Naive thymus-derived CD4-positive, alpha-beta T cell (primary cell): ENCODE measurements around the gene PHACTR1. TPM values are rescaled to one million over a fixed set of nuclear protein-coding genes. Genes with fewer than 3 reads are reported as not detected.
"Not testable (repeated sequence)": the region's sequence is repeated elsewhere in the genome, so short reads cannot be mapped to it uniquely, and the experiment has no call there.

Source experiments
- ATAC-seq: fragments of 150-1000 bp; cut with Tn5 transposase; 2 replicates; pipeline ENCODE4 v1.10.0; 2021; ENCODE audit warnings: mild to moderate bottlenecking, moderate library complexity
- CTCF ChIA-PET: fragments of 350-600 bp; sonication (Branson Sonifier 250); formaldehyde crosslinking; loops from one replicate; lab custom pipeline; 2021; ENCODE audit warnings: antibody characterized with exemption; lab: Charles Lee
- POLR2A ChIA-PET: fragments of 350-600 bp; sonication (Branson Sonifier 250); formaldehyde crosslinking; loops from one replicate; lab custom pipeline; 2021; ENCODE audit warnings: antibody characterized with exemption, inconsistent platforms; lab: Charles Lee
- DNase-seq, 9 donors: peaks; one replicate each; pipeline versions ENCODE4 v3.0.0 to v3.0.0-alpha.2; 2020 to 2022; ENCODE audit warnings: mixed read lengths in 1 of 9
- H3K27ac ChIP-seq: one replicate; pipeline ENCODE4 v1.7.0; 2013; ENCODE audit warnings: mild to moderate bottlenecking, low read depth, low read length, moderate library complexity
- H3K27me3 ChIP-seq, 2 donors: one replicate each; pipeline ENCODE4 v1.7.0; 2013; ENCODE audit warnings: low read length in 2 of 2, mild to moderate bottlenecking in 2 of 2, moderate library complexity in 2 of 2; ENCODE audit not compliant: control insufficient read depth in 2 of 2, insufficient read depth in 2 of 2
- H3K36me3 ChIP-seq, 3 experiments: 1 replicate in 2 of 3; 2 replicates in 1 of 3; pipeline ENCODE4 v1.7.0; 2013; ENCODE audit warnings: low read length in 3 of 3, mild to moderate bottlenecking in 3 of 3, moderate library complexity in 1 of 3; ENCODE audit not compliant: insufficient read depth in 3 of 3, control insufficient read depth in 2 of 3
- H3K4me1 ChIP-seq, 2 donors: one replicate each; pipeline ENCODE4 v1.7.0; 2013; ENCODE audit warnings: low read length in 2 of 2, mild to moderate bottlenecking in 2 of 2, moderate library complexity in 1 of 2; ENCODE audit not compliant: control insufficient read depth in 2 of 2, insufficient read depth in 2 of 2
- H3K4me3 ChIP-seq: 2 replicates; pipeline ENCODE4 v1.7.0; 2013; ENCODE audit warnings: mild to moderate bottlenecking, low read length
- H3K9me3 ChIP-seq, 3 experiments: 1 replicate in 2 of 3; 2 replicates in 1 of 3; pipeline ENCODE4 v1.7.0; 2013; ENCODE audit warnings: low read length in 3 of 3; ENCODE audit not compliant: control insufficient read depth in 2 of 3
- H3K27ac Mint-ChIP-seq, 9 donors: one replicate each; pipeline ENCODE4 v1.8.0; 2020 to 2022; ENCODE audit warnings: mixed read lengths in 9 of 9, mild to moderate bottlenecking in 8 of 9, moderate library complexity in 5 of 9, inconsistent platforms in 2 of 9
- H3K27me3 Mint-ChIP-seq, 5 donors: one replicate each; pipeline ENCODE4 v1.8.0; 2021 to 2022; ENCODE audit warnings: mixed read lengths in 5 of 5, mild to moderate bottlenecking in 1 of 5
- H3K36me3 Mint-ChIP-seq, 5 donors: one replicate each; pipeline ENCODE4 v1.8.0; 2020 to 2022; ENCODE audit warnings: mixed read lengths in 5 of 5, mild to moderate bottlenecking in 3 of 5, inconsistent platforms in 1 of 5
- H3K4me1 Mint-ChIP-seq, 7 donors: one replicate each; pipeline ENCODE4 v1.8.0; 2020 to 2022; ENCODE audit warnings: mixed read lengths in 7 of 7, mild to moderate bottlenecking in 3 of 7, inconsistent platforms in 1 of 7
- H3K4me3 Mint-ChIP-seq, 10 donors: one replicate each; pipeline ENCODE4 v1.8.0; 2020 to 2022; ENCODE audit warnings: mild to moderate bottlenecking in 10 of 10, mixed read lengths in 10 of 10, moderate library complexity in 6 of 10, inconsistent platforms in 2 of 10
- H3K9me3 Mint-ChIP-seq, 11 donors: one replicate each; pipeline ENCODE4 v1.8.0; 2020 to 2022; ENCODE audit warnings: mixed read lengths in 11 of 11, mild to moderate bottlenecking in 4 of 11, inconsistent platforms in 1 of 11, moderate library complexity in 1 of 11
- intact Hi-C, 2 donors: fragments of 100-400 bp; cut with micrococcal nuclease; formaldehyde crosslinking; loops; one replicate each; pipeline ENCODE4 v1.15.1; 2023
- polyA plus RNA-seq, 2 donors: library from polyadenylated mRNA; unstranded; fragments of 300-500 nt; fragmentation: Illumina TruSeq; gene quantifications; one replicate each; pipeline ENCODE4 v1.2.3, GENCODE V29; 2021
- total RNA-seq, 6 experiments: library from RNA in 5 of 6; stranded (reverse) in 5 of 6; gene quantifications; 1 replicate in 5 of 6; 2 replicates in 1 of 6; pipeline ENCODE4 v1.2.3 and lab custom pipeline; 2021 to 2026

The PHACTR1 gene
- total and polyA plus RNA-seq, 7 experiments from 2014 or later, result 0.18 to 43.1 (median 0.62) TPM

DNA sequence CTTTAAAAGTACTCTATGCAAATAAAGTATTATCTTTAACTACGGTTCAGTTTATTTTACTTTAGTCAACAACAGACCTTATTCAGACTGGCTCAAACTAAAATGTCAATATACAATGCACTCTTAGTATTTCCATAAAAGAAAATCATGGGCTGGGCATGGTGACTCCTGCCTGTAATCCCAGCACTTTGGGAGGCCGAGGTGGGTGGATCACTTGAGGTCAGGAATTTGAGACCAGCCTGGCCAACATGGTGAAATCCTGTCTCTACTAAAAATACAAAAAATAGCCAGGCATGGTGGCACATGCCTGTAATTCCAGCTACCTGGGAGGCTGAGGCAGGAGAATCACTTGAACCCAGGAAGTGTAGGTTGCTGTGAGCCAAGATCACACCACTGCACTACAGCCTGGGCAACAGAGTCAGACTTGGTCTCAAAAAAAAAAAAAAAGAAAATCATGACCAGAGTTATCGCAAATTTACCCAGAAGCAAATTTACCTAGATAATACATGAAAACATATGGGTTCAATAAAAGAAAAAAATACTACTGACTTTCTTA lies 609.5 kb downstream of the PHACTR1 start:
- Mint-ChIP-seq H3K4me1 (peaks cover 5 to 33% (median 25%) of the 10 kb centered on the region in 7 donors), H3K36me3 (peaks cover 4 to 37% (median 11%) of the 10 kb centered on the region in 5 donors), H3K4me3 (peak overlapping the region in 3 of 10 donors; percentile 12 to 90 (median 89))
- H3K27ac ChIP-seq, H3K4me3 ChIP-seq, H3K27me3 Mint-ChIP-seq, DNase-seq, H3K27me3 ChIP-seq, H3K9me3 Mint-ChIP-seq, ATAC-seq, CTCF ChIA-PET, H3K27ac Mint-ChIP-seq, H3K9me3 ChIP-seq: not testable (repeated sequence)
- H3K4me1 ChIP-seq, result peaks cover 5 to 15% of the 10 kb centered on the region in 2 donors
- H3K36me3 ChIP-seq, result peaks cover 0 to 27% (median 6%) of the 10 kb centered on the region in 3 experiments
- POLR2A ChIA-PET, result interaction anchor here (0.9 kb wide), 1 partner anchor 11 kb away, joined by 3 read pairs; no protein-coding TSS in a partner anchor
- intact Hi-C loops, result loop anchor here (5.0 to 10.0 kb wide), 5 partner anchors 356 to 1944 kb away; partner anchors contain the start of gene MCUR1 (in 1 of the 2)

DNA sequence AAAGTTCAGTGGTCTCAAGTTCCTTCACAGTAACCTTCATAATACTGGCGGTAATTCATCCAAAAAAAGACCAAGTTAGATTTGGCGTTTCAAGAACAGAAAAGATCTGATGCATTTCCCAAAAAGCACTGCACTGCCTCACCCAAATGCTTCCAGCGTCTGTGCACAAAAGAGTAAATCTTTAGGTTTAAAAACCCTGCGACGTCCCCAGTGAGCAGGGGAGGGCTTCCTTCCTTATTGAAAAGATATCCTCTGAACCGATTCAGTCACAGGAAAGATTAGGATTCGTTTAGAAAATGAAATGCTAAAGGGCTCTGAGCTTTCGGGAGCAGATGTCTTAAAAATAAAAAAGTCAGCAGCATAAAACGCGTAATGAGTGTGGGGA lies 611.1 kb downstream of the PHACTR1 start:
- peaks cover 0 to 18% (median 6%) of the 10 kb centered on the region in 3 experiments for H3K36me3 ChIP-seq
- DNase-seq, result no peak
- H3K9me3 ChIP-seq, result no peaks in the 10 kb centered on the region
- ChIA-PET POLR2A (interaction anchor here (0.9 to 2.7 kb wide), 9 partner anchors 7 to 486 kb away, joined by 3 to 25 read pairs (median 6); partner anchors contain the start of genes GFOD1, NOL7 and SIRT5), CTCF (interaction anchor here (1.2 to 1.5 kb wide), 2 partner anchors 10 to 101 kb away, joined by 3 to 4 read pairs; no protein-coding TSS in a partner anchor)
- no peaks in the 10 kb centered on the region for H3K27me3 ChIP-seq
- peak overlapping the region; percentile 94 to 98 (median 95) for H3K27ac Mint-ChIP-seq
- peak overlapping the region; percentile 99 for H3K4me3 ChIP-seq
- peak overlapping the region; percentile 97 for H3K27ac ChIP-seq
- ATAC-seq, result peak; percentile 6
- peak overlapping the region; percentile 83 to 96 (median 91) for H3K4me3 Mint-ChIP-seq
- peaks cover 5 to 15% of the 10 kb centered on the region in 2 donors for H3K4me1 ChIP-seq
- no peaks in the 10 kb centered on the region for H3K9me3 Mint-ChIP-seq
- no peaks in the 10 kb centered on the region for H3K27me3 Mint-ChIP-seq
- intact Hi-C loops, result loop anchor here (1.0 to 10.0 kb wide), 19 partner anchors 24 to 1945 kb away; partner anchors contain the start of genes MCUR1 (in 2 of the 2), NOL7 (in 2 of the 2), CD83 (in 1 of the 2) and GFOD1 (in 1 of the 2)
- peaks cover 4 to 26% (median 7%) of the 10 kb centered on the region in 5 donors for H3K36me3 Mint-ChIP-seq
- H3K4me1 Mint-ChIP-seq, result peaks cover 5 to 34% (median 31%) of the 10 kb centered on the region in 7 donors

DNA sequence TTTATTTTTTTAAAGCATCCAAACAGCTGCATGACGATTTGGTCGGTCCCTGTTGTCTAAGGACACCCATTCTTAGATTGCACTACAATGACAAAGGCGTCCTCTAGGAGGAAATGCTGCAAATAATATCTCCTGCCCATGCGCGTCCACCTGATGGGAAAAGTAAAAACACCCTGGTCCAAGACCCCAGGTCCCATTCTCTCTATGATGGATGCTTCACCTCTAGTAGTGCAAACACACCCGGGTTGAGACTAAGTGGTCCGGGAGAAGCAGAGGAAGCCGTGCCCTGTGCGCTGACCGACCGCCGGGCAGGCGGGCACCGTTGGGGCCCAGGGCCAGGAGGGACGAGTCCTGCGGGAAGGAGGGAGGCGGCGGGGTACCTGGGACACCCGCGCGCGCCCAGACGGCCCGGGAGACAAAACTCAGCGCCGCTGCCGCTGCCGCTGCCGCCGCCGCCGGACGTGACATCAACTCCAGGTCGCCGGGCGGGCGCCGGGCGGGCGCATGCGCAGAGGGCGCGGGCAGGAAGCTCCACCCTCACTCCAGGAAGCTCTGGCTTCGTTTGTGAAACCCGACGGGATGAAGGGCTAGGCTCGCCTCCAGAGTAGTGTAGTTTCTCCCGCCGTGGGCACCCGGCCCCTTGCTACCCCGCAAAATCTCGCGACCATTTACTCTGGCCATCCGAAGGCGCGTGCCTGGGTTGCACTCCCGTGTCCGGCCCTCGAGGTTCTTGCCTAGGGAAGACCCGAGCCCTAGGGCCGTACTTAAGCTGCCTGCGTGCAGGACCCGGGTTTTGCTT lies 611.7 kb downstream of the PHACTR1 start, which contains the start of gene TBC1D7:
TBC1D7 (minus strand) TSS at position 462 of the 799 bp plus-strand sequence. CDS start 1,639 bp downstream, outside the sequence.
- H3K9me3 ChIP-seq, result no peaks in the 10 kb centered on the region
- H3K4me3 ChIP-seq, result peak within 1 kb of the TSS; percentile 99
- peak; percentile 89 to 97 (median 93) for DNase-seq
- peaks cover 5 to 15% of the 10 kb centered on the region in 2 donors for H3K4me1 ChIP-seq
- Mint-ChIP-seq H3K9me3 (no peaks in the 10 kb centered on the region), H3K27me3 (no peaks in the 10 kb centered on the region), H3K4me3 (peak within 1 kb of the TSS; percentile 83 to 96 (median 91)), H3K36me3 (peaks cover 4 to 22% (median 6%) of the 10 kb centered on the region in 5 donors), H3K4me1 (peaks cover 5 to 34% (median 31%) of the 10 kb centered on the region in 7 donors), H3K27ac (peak within 1 kb of the TSS; percentile 94 to 99 (median 97))
- ChIA-PET POLR2A (interaction anchor here (0.9 to 2.7 kb wide), 11 partner anchors 8 to 485 kb away, joined by 3 to 25 read pairs (median 4); partner anchors contain the start of genes GFOD1, NOL7 and SIRT5), CTCF (interaction anchor here (0.7 to 1.5 kb wide), 4 partner anchors 10 to 247 kb away, joined by 3 to 4 read pairs (median 4); no protein-coding TSS in a partner anchor)
- H3K27me3 ChIP-seq, result no peaks in the 10 kb centered on the region
- H3K27ac ChIP-seq, result peak within 1 kb of the TSS; percentile 97
- intact Hi-C loops, result loop anchor here (1.0 to 10.0 kb wide), 19 partner anchors 25 to 1946 kb away; partner anchors contain the start of genes MCUR1 (in 2 of the 2), NOL7 (in 2 of the 2), CD83 (in 1 of the 2) and GFOD1 (in 1 of the 2)
- peak; percentile 92 for ATAC-seq
- H3K36me3 ChIP-seq, result peaks cover 0 to 17% (median 6%) of the 10 kb centered on the region in 3 experiments

DNA sequence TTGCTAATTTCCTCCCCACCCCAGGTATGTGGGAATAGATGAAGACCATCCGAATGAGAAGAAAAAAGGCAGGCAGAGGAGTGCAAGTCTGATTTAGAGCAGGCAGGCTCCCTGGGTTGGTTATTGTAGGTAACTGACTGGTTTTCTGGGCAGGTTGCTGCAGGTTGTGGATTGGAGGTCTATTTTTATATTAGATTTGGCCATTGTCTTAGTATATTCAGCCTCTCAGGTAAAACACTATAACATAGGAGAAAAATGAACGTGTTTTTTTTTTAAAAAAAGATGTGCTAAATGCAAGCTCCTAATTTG lies 612.3 kb downstream of the PHACTR1 start:
- CTCF ChIA-PET, result interaction anchor here (0.7 to 1.2 kb wide), 3 partner anchors 26 to 246 kb away, joined by 3 to 4 read pairs (median 3); no protein-coding TSS in a partner anchor
- peak overlapping the region; percentile 83 to 96 (median 91) for H3K4me3 Mint-ChIP-seq

DNA sequence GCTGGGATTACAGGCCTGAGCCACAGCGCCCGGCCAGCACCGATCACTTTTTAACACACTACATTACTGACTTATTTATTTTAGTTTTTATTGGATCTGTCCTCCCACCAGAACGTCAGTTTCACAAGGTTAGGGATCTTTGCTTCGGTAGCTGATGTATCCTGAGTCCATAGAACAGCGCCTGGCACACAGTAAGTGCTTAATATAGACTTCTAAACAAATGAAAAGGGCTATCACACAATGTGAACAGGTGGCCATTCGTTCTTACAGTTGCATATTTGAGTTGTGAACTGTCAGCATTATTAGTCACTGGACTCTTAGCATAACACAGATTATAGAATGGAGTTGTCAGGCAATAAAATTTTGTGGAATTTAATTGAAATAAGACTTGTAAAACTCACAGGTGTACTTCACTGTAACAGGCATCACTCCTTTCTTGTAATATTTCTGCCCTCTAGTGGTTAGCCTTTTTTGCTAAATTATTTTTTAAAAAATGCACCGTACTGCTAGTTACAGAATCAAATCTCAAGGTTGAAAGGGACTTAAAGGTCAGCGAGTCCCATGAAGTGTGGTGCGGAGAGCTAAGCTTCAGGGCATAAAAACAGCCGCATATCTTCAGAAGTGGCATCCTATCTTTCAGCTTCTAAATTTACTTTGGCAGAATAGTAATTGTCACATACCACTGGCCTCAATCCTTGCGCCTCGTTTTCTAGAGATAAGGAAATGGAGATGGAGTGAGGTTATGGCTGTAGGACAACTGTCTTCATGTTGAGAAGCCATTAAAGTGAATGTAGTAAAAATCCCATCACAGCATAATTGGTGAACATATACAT lies 615.2 kb downstream of the PHACTR1 start:
- H3K9me3 ChIP-seq, result no peaks in the 10 kb centered on the region
- H3K27ac ChIP-seq, result no peak overlapping the region
- H3K36me3 ChIP-seq, result no peaks in the 10 kb centered on the region
- H3K27me3 ChIP-seq, result no peaks in the 10 kb centered on the region
- peak overlapping the region in 3 of 9 donors; percentile 2 to 7 (median 6) for H3K27ac Mint-ChIP-seq
- H3K4me1 Mint-ChIP-seq, result peaks cover 5 to 34% (median 25%) of the 10 kb centered on the region in 7 donors
- DNase-seq, result peak in 6 of 9 donors; percentile 15 to 54 (median 40)
- no peaks in the 10 kb centered on the region for H3K36me3 Mint-ChIP-seq
- ATAC-seq, result no peak
- peaks cover 5 to 12% of the 10 kb centered on the region in 2 donors for H3K4me1 ChIP-seq
- H3K27me3 Mint-ChIP-seq, result peaks cover 0 to 2% (median 0%) of the 10 kb centered on the region in 5 donors
- no peak overlapping the region for H3K4me3 ChIP-seq
- CTCF ChIA-PET, result interaction anchor here (0.6 to 1.6 kb wide), 4 partner anchors 105 to 791 kb away, joined by 3 to 4 read pairs (median 3); partner anchors contain the start of gene SIRT5
- POLR2A ChIA-PET, result interaction anchor here (0.5 kb wide), 1 partner anchor 421 kb away, joined by 3 read pairs; no protein-coding TSS in a partner anchor
- intact Hi-C loops, result loop anchor here (1.0 to 5.0 kb wide), 5 partner anchors 97 to 1674 kb away; no protein-coding TSS in a partner anchor
- H3K9me3 Mint-ChIP-seq, result no peaks in the 10 kb centered on the region
- no peak overlapping the region for H3K4me3 Mint-ChIP-seq

More for the DNA sequence above, 612.3 kb downstream of the PHACTR1 start:
- Mint-ChIP-seq H3K36me3 (peaks cover 0 to 16% (median 6%) of the 10 kb centered on the region in 5 donors), H3K27me3 (peaks cover 0 to 2% (median 0%) of the 10 kb centered on the region in 5 donors), H3K4me1 (peaks cover 5 to 34% (median 31%) of the 10 kb centered on the region in 7 donors), H3K27ac (peak overlapping the region; percentile 94 to 99 (median 97)), H3K9me3 (no peaks in the 10 kb centered on the region)
- ATAC-seq, result no peak
- no peaks in the 10 kb centered on the region for H3K27me3 ChIP-seq
- peak overlapping the region; percentile 97 for H3K27ac ChIP-seq
- DNase-seq, result no peak
- peak overlapping the region; percentile 99 for H3K4me3 ChIP-seq
- POLR2A ChIA-PET, result interaction anchor here (1.1 to 2.7 kb wide), 9 partner anchors 9 to 369 kb away, joined by 3 to 25 read pairs (median 6); partner anchors contain the start of genes GFOD1, NOL7 and SIRT5
- intact Hi-C loops, result loop anchor here (1.0 to 10.0 kb wide), 19 partner anchors 26 to 1947 kb away; partner anchors contain the start of genes MCUR1 (in 2 of the 2), NOL7 (in 2 of the 2), CD83 (in 1 of the 2) and GFOD1 (in 1 of the 2)
- no peaks in the 10 kb centered on the region for H3K9me3 ChIP-seq
- H3K4me1 ChIP-seq, result peaks cover 5 to 15% of the 10 kb centered on the region in 2 donors
- H3K36me3 ChIP-seq, result peaks cover 0 to 12% (median 6%) of the 10 kb centered on the region in 3 experiments
